ENCODE results near the gene SNX9. TPM values are rescaled to one million over a fixed set of nuclear protein-coding genes. Genes with fewer than 3 reads are reported as not detected.

SNX9 gene
- total and polyA plus RNA-seq, 2 of the 4 experiments (the other 2 are of a cell fraction): 35.3 to 41.2 TPM

GRCh38 chr6:157808405-157808950, 14.6 kb upstream of the SNX9 start:
- Histone ChIP-seq H3K4ac (ENCODE audit: low read depth, low read length) (no peak overlapping the region), H2BK120ac (ENCODE audit: low read depth, low read length) (no peak overlapping the region), H4K20me1 (ENCODE audit: insufficient read depth, low read length) (no peaks in the 10 kb centered on the region), H3K56ac (ENCODE audit: extremely low read depth, insufficient read depth, low read length) (no peak overlapping the region), H3K79me1 (ENCODE audit: low read depth in 1 of 2, low read length in 2 of 2) (no peaks in the 10 kb centered on the region), H3K9me1 (ENCODE audit: insufficient read depth, low read length) (peaks cover 7% of the 10 kb centered on the region), H3K4me1 (ENCODE audit: control insufficient read depth, insufficient read depth, low read length) (peaks cover 9% of the 10 kb centered on the region), H2BK5ac (ENCODE audit: low read depth, low read length, poor library complexity, severe bottlenecking) (no peak overlapping the region), H3K14ac (replicated peaks; ENCODE audit: low read depth, low read length) (no peak overlapping the region), H2AK9ac (replicated peaks; ENCODE audit: low read depth, low read length, poor library complexity) (no peak overlapping the region), H3K23ac (ENCODE audit: low read depth, low read length) (no peak overlapping the region), H2BK15ac (ENCODE audit: low read depth, low read length) (no peak overlapping the region), H4K8ac (ENCODE audit: low read depth in 2 of 2, low read length in 2 of 2) (no peak overlapping the region), H3K9me3 (ENCODE audit: control insufficient read depth, insufficient read depth, low read length) (0 out of 2 replicates have a peak, but pooled peaks cover 2% of the 10 kb centered on the region), H3K18ac (ENCODE audit: low read depth, low read length) (no peak overlapping the region), H4K5ac (ENCODE audit: low read depth, low read length) (no peak overlapping the region), H4K91ac (ENCODE audit: insufficient read depth, low read depth, low read length) (no peak overlapping the region), H3K9ac (ENCODE audit: low read depth, low read length) (no peak overlapping the region), H3K27me3 (ENCODE audit: control insufficient read depth, insufficient read depth, low read length) (no peaks in the 10 kb centered on the region), H2AFZ (replicated peaks; ENCODE audit: low read length, poor library complexity) (no peak overlapping the region), H3K36me3 (ENCODE audit: control insufficient read depth, insufficient read depth, low read length) (no peaks in the 10 kb centered on the region), H2BK20ac (ENCODE audit: low read depth, low read length) (no peak overlapping the region), H3K4me2 (ENCODE audit: low read depth, low read length) (no peak overlapping the region), H3K27ac (ENCODE audit: insufficient read depth, low read length) (no peak overlapping the region), H2AK5ac (ENCODE audit: low read depth, low read length) (no peak overlapping the region), H3K4me3 (ENCODE audit: insufficient read depth, low read depth, low read length) (no peak overlapping the region)
- DNase-seq (no peak), ATAC-seq (ENCODE audit: low read depth) (no peak)
- intact Hi-C loops (cut with micrococcal nuclease) (no loop called here), dilution Hi-C loops (cut with HindIII; ENCODE audit: low sequenced_read_pairs, unreplicated experiment) (no loop called here), in situ Hi-C loops (cut with MboI; ENCODE audit: low sequenced_read_pairs) (no loop called here)
- no TSS peak for BruUV-seq (replicated peaks)
- CTCF ChIA-PET: interaction anchor here (1.4 kb wide), 1 partner anchor 51 kb away, joined by 3 read pairs; no protein-coding TSS in a partner anchor
- POLR2A ChIA-PET (ENCODE audit: unreplicated experiment): no interaction called here
- no CpG with 5 or more reads among the region's 2 CpGs for WGBS, 2 experiments (ENCODE audit: extremely low coverage in 2 of 2, insufficient read length in 1 of 2)
- TF ChIP-seq CHD1 (IDR thresholded peaks at IDR 0.05; ENCODE audit: low read depth, low read length) (no peak), RFX5 (IDR thresholded peaks at IDR 0.05; ENCODE audit: low read depth, low read length) (no peak), SMC3 (IDR thresholded peaks at IDR 0.05; ENCODE audit: low read depth, low read length) (no peak), RCOR1 (IDR thresholded peaks at IDR 0.05; ENCODE audit: insufficient replicate concordance, low read length) (no peak), MAFK (IDR thresholded peaks at IDR 0.05; ENCODE audit: low read depth, low read length) (no peak), USF2 (IDR thresholded peaks at IDR 0.05; ENCODE audit: low read depth, low read length) (no peak), MXI1 (IDR thresholded peaks at IDR 0.05; ENCODE audit: borderline replicate concordance, low read depth, low read length) (no peak)

All from IMR-90 (cell line).